BE2C (cell line): ENCODE data around the gene KCNH2.

ENCODE experiments used
- DNase-seq: peaks from one replicate; pipeline ENCODE4 v3.0.0-alpha.2; 2020
- H3K27me3 ChIP-seq: fragments of 250-450 bp; sonication (Bioruptor Pico); 2 replicates; pipeline ENCODE4 v1.5.1; 2020; ENCODE audit warnings: mild to moderate bottlenecking
- H3K36me3 ChIP-seq: fragments of 250-450 bp; sonication (Bioruptor Pico); 2 replicates; pipeline ENCODE4 v1.5.1; 2020; ENCODE audit warnings: mild to moderate bottlenecking
- H3K4me1 ChIP-seq: fragments of 250-450 bp; sonication (Bioruptor Pico); 2 replicates; pipeline ENCODE4 v1.5.1; 2020
- H3K4me3 ChIP-seq: 2 replicates; pipeline ENCODE4 v1.5.1; 2011; ENCODE audit warnings: low read depth, low read length
- H3K9me3 ChIP-seq: fragments of 250-450 bp; sonication (Bioruptor Pico); 2 replicates; pipeline ENCODE4 v1.5.1; 2020
- CTCF ChIP-seq: IDR thresholded peaks from 2 replicates; pipeline ENCODE4 v1.5.1; 2012; ENCODE audit warnings: mild to moderate bottlenecking, low read depth, low read length

The KCNH2 gene

GRCh38 chr7:151008511-151009323, 30.6 kb upstream of the KCNH2 start:
- TF ChIP-seq CTCF = peak; percentile 36

GRCh38 chr7:151008143-151008510, 30.0 kb upstream of the KCNH2 start:
- no peak overlapping the region for H3K4me3 ChIP-seq
- no peaks in the 10 kb centered on the region for H3K27me3 ChIP-seq

More at GRCh38 chr7:151008511-151009323, 30.6 kb upstream of the KCNH2 start:
- H3K36me3 ChIP-seq = no peaks in the 10 kb centered on the region
- no peaks in the 10 kb centered on the region for H3K9me3 ChIP-seq
- DNase-seq = peak; percentile 49
- H3K4me1 ChIP-seq = peaks cover 11% of the 10 kb centered on the region
- H3K27me3 ChIP-seq = no peaks in the 10 kb centered on the region
- no peak overlapping the region for H3K4me3 ChIP-seq

GRCh38 chr7:151007469-151007898, 29.4 kb upstream of the KCNH2 start:
- Histone ChIP-seq H3K4me3 (no peak overlapping the region), H3K4me1 (peaks cover 11% of the 10 kb centered on the region), H3K36me3 (no peaks in the 10 kb centered on the region), H3K27me3 (no peaks in the 10 kb centered on the region), H3K9me3 (no peaks in the 10 kb centered on the region)
- no peak for TF ChIP-seq CTCF
- peak; percentile 63 for DNase-seq

More at GRCh38 chr7:151008143-151008510, 30.0 kb upstream of the KCNH2 start:
- H3K9me3 ChIP-seq = no peaks in the 10 kb centered on the region
- H3K4me1 ChIP-seq = peaks cover 11% of the 10 kb centered on the region
- H3K36me3 ChIP-seq = no peaks in the 10 kb centered on the region
- no peak for TF ChIP-seq CTCF
- no peak for DNase-seq

- no peak for TF ChIP-seq CTCF
- Histone ChIP-seq H3K36me3 (no peaks in the 10 kb centered on the region), H3K27me3 (no peaks in the 10 kb centered on the region), H3K4me1 (peaks cover 11% of the 10 kb centered on the region), H3K4me3 (no peak overlapping the region), H3K9me3 (no peaks in the 10 kb centered on the region)
- no peak for DNase-seq
These were observed 28.6 kb upstream of the KCNH2 start for GRCh38 chr7:151006590-151007300.

GRCh38 chr7:151005566-151005965, 27.4 kb upstream of the KCNH2 start:
- Histone ChIP-seq H3K36me3 (no peaks in the 10 kb centered on the region), H3K4me1 (peaks cover 11% of the 10 kb centered on the region), H3K4me3 (no peak overlapping the region), H3K9me3 (no peaks in the 10 kb centered on the region), H3K27me3 (no peaks in the 10 kb centered on the region)
- no peak for DNase-seq
- no peak for TF ChIP-seq CTCF

GRCh38 chr7:151003572-151003971, 25.5 kb upstream of the KCNH2 start:
- no peak for DNase-seq
- Histone ChIP-seq H3K36me3 (no peaks in the 10 kb centered on the region), H3K27me3 (no peaks in the 10 kb centered on the region), H3K4me3 (no peak overlapping the region), H3K4me1 (peaks cover 7% of the 10 kb centered on the region), H3K9me3 (no peaks in the 10 kb centered on the region)
- no peak for TF ChIP-seq CTCF
